ENCODE measurements around the gene SNTG2. TPM values are rescaled to one million over a fixed set of nuclear protein-coding genes. Genes with fewer than 3 reads are reported as not detected.
A peak's percentile ranks its signal among the peaks of the same experiment; 100 is the strongest.

The SNTG2 gene
- total RNA-seq, 3 donors from 2014 or later (not counting 1 experiment from before 2014, with no cell fraction given), result not detected

DNA sequence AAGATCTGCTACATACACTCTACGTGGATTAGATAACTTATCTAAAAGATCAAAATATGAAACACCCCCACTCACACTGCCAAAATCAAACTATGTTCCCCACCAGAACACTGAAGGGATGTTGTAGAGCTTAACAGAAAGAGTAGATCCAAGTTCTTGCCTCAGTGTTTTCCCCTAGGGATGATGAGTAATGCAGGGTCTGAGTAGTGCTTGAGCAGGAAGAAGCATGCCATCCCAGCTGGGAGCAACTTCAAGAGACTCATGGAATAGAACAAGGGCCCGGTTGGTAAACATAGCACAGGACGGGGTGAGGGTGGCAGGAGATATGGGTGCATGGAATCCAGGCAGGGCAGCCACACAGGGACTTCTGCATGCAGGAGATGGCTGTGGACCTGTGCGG is 74.3 kb downstream of the SNTG2 start:
- no peak for DNase-seq
- Mint-ChIP-seq H3K36me3 (no peaks in the 10 kb centered on the region), H3K4me3 (no peak overlapping the region), H3K27me3 (ENCODE audit: low read depth in 2 of 2) (peaks cover 14 to 38% of the 10 kb centered on the region in 2 donors), H3K27ac (no peak overlapping the region), H3K9me3 (no peaks in the 10 kb centered on the region), H3K4me1 (no peaks in the 10 kb centered on the region)
- Histone ChIP-seq H3K27me3 (ENCODE audit: control insufficient read depth, insufficient read depth, low read length) (no peaks in the 10 kb centered on the region), H3K9me3 (ENCODE audit: control insufficient read depth, insufficient read depth, low read length) (no peaks in the 10 kb centered on the region), H3K27ac (ENCODE audit: low read length) (no peak overlapping the region), H3K36me3 (ENCODE audit: control insufficient read depth, insufficient read depth, low read length) (no peaks in the 10 kb centered on the region), H3K4me1 (ENCODE audit: control insufficient read depth, insufficient read depth, low read length) (no peaks in the 10 kb centered on the region), H3K4me3 (ENCODE audit: low read length) (no peak overlapping the region)
- intact Hi-C loops (cut with micrococcal nuclease), result no loop called here
- TF ChIP-seq, protein P1, sequence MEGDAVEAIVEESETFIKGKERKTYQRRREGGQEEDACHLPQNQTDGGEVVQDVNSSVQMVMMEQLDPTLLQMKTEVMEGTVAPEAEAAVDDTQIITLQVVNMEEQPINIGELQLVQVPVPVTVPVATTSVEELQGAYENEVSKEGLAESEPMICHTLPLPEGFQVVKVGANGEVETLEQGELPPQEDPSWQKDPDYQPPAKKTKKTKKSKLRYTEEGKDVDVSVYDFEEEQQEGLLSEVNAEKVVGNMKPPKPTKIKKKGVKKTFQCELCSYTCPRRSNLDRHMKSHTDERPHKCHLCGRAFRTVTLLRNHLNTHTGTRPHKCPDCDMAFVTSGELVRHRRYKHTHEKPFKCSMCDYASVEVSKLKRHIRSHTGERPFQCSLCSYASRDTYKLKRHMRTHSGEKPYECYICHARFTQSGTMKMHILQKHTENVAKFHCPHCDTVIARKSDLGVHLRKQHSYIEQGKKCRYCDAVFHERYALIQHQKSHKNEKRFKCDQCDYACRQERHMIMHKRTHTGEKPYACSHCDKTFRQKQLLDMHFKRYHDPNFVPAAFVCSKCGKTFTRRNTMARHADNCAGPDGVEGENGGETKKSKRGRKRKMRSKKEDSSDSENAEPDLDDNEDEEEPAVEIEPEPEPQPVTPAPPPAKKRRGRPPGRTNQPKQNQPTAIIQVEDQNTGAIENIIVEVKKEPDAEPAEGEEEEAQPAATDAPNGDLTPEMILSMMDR (IDR thresholded peaks at IDR 0.05), result no peak
- WGBS (ENCODE audit: insufficient coverage), result 98% methylated on average over 3 of the region's 4 CpGs
- ATAC-seq, result no peak

DNA sequence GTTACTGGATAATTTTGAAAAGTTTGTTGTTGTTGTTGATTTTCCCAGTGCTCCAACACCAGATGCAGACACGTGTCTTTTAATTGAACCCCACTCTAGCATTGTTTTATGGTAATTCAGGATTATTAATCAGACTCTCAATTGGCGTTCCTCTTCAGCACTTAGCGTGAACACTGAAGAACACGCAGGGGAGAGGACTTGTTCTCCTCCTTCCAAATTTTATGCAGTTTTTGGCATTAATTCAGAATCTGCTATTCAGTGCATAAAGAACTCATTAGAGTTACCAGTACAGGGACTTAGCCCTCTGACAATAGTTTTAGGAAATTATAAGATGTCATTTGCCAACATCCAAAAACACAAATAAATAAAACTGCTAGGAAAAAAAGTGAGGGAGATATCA is 75.5 kb downstream of the SNTG2 start:
- TF ChIP-seq, protein P1 (IDR thresholded peaks at IDR 0.05), result no peak
- no peak overlapping the region for H3K27ac ChIP-seq (ENCODE audit: low read length)
- 87% methylated on average over 4 of the region's 4 CpGs for WGBS (ENCODE audit: insufficient coverage)
- DNase-seq (no peak), ATAC-seq (no peak)
- intact Hi-C loops (cut with micrococcal nuclease), result no loop called here
- H3K4me1 ChIP-seq (ENCODE audit: control insufficient read depth, insufficient read depth, low read length), result no peaks in the 10 kb centered on the region
- Mint-ChIP-seq H3K36me3 (no peaks in the 10 kb centered on the region), H3K4me3 (no peak overlapping the region), H3K4me1 (no peaks in the 10 kb centered on the region), H3K27me3 (ENCODE audit: low read depth in 2 of 2) (peaks cover 11 to 38% of the 10 kb centered on the region in 2 donors), H3K9me3 (no peaks in the 10 kb centered on the region), H3K27ac (no peak overlapping the region)
- no peaks in the 10 kb centered on the region for H3K36me3 ChIP-seq (ENCODE audit: control insufficient read depth, insufficient read depth, low read length)
- H3K9me3 ChIP-seq (ENCODE audit: control insufficient read depth, insufficient read depth, low read length), result no peaks in the 10 kb centered on the region
- no peaks in the 10 kb centered on the region for H3K27me3 ChIP-seq (ENCODE audit: control insufficient read depth, insufficient read depth, low read length)
- H3K4me3 ChIP-seq (ENCODE audit: low read length), result no peak overlapping the region

DNA sequence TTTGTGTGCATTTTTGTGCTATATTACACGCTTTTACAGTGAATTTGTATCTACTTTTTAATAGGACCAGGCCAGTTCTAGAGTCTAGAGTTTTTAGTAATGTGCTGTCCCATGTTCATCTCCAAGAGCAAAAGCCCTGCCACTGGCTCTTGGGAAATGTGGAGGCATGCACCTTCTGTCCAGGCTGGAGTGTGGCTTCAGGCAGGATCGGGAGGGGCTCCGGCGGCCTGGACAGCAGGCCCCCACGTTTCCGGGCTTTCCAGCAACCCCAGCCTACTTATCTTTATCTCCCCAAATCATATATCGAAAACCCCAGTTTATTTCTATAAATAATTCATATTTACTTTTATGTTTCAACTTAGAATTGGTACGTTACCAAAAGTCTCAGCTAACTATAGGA is 78.2 kb downstream of the SNTG2 start:
- 90% methylated on average over 6 of the region's 8 CpGs for WGBS (ENCODE audit: insufficient coverage)
- H3K4me3 ChIP-seq (ENCODE audit: low read length), result no peak overlapping the region
- H3K27me3 ChIP-seq (ENCODE audit: control insufficient read depth, insufficient read depth, low read length), result no peaks in the 10 kb centered on the region
- H3K27me3 Mint-ChIP-seq (ENCODE audit: low read depth in 2 of 2), result peaks cover 9 to 28% of the 10 kb centered on the region in 2 donors
- H3K27ac ChIP-seq (ENCODE audit: low read length), result no peak overlapping the region
- no peaks in the 10 kb centered on the region for H3K36me3 Mint-ChIP-seq
- no peak for ATAC-seq
- H3K36me3 ChIP-seq (ENCODE audit: control insufficient read depth, insufficient read depth, low read length), result no peaks in the 10 kb centered on the region
- no peak for DNase-seq
- no peak overlapping the region for H3K27ac Mint-ChIP-seq
- no peak overlapping the region for H3K4me3 Mint-ChIP-seq
- TF ChIP-seq, protein P1 (IDR thresholded peaks at IDR 0.05), result no peak
- no peaks in the 10 kb centered on the region for H3K9me3 ChIP-seq (ENCODE audit: control insufficient read depth, insufficient read depth, low read length)
- no peaks in the 10 kb centered on the region for H3K9me3 Mint-ChIP-seq
- intact Hi-C loops (cut with micrococcal nuclease), result no loop called here
- H3K4me1 Mint-ChIP-seq, result no peaks in the 10 kb centered on the region
- H3K4me1 ChIP-seq (ENCODE audit: control insufficient read depth, insufficient read depth, low read length), result no peaks in the 10 kb centered on the region

DNA sequence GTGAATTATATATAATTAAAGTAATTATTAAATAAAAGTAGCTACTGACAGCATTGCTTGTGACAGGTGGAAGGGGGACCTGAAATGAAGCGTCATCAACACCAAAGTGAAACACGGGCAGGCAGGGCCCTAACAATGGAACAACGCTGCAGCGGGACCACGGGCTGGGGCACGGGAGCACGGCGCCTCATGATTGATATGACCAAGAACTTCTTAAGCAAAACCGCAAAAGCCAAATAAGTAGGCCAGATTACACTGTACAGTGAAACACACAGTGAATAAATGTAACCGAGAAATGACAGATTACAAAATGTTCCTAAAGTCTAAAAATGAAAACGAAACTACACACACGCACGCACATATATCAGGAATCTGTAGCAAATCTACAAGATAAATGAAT is 81.4 kb downstream of the SNTG2 start:
- no peaks in the 10 kb centered on the region for H3K36me3 ChIP-seq (ENCODE audit: control insufficient read depth, insufficient read depth, low read length)
- TF ChIP-seq, protein P1 (IDR thresholded peaks at IDR 0.05), result no peak
- Mint-ChIP-seq H3K36me3 (no peaks in the 10 kb centered on the region), H3K9me3 (no peaks in the 10 kb centered on the region), H3K27ac (no peak overlapping the region), H3K4me1 (no peaks in the 10 kb centered on the region), H3K4me3 (no peak overlapping the region), H3K27me3 (ENCODE audit: low read depth in 2 of 2) (peaks cover 5 to 28% of the 10 kb centered on the region in 2 donors)
- intact Hi-C loops (cut with micrococcal nuclease), result no loop called here
- DNase-seq (peak in 1 of 2 donors; percentile 19), ATAC-seq (no peak)
- H3K4me3 ChIP-seq (ENCODE audit: low read length), result no peak overlapping the region
- H3K9me3 ChIP-seq (ENCODE audit: control insufficient read depth, insufficient read depth, low read length), result no peaks in the 10 kb centered on the region
- H3K27ac ChIP-seq (ENCODE audit: low read length), result no peak overlapping the region
- no peaks in the 10 kb centered on the region for H3K4me1 ChIP-seq (ENCODE audit: control insufficient read depth, insufficient read depth, low read length)
- no peaks in the 10 kb centered on the region for H3K27me3 ChIP-seq (ENCODE audit: control insufficient read depth, insufficient read depth, low read length)
- WGBS (ENCODE audit: insufficient coverage), result 76% methylated on average over 13 of the region's 13 CpGs

Data from natural killer cell (primary cell).